Stimulated activated CD4-positive, alpha-beta T cell treated with anti-CD3 and anti-CD28 coated beads, Interleukin-2, amount 100 ng/mL, for 48 hours (primary cell): ENCODE results near the gene GLRB.
"Not testable (repeated sequence)": the region's sequence is repeated elsewhere in the genome, so short reads cannot be mapped to it uniquely, and the experiment has no call there.

Source experiments
- DNase-seq, 2 donors: peaks; one replicate each; pipeline ENCODE4 v3.0.0-alpha.2; 2020

Gene GLRB

GRCh38 chr4:157141976-157142375 is 66.0 kb downstream of the GLRB start:
- DNase-seq: no peak

DNA sequence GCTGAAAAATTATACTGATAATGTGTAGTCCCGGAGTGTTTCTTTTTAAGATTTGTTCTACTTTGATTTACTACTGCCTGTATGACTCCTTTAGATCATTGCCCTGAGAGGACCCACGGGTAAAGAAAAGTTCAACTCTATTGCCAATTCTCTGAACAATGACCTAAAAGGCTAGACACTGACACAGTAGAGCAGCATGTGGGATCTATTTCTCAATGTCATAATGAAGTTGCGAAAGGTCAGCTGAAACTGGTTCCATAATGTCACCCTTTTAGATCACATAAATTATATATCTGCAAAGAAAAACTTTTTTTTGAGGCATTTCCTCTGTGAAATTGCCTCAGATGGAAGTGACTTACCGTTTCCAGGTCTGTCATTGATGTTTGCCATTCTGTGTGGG is 67.4 kb downstream of the GLRB start:
- DNase-seq: no peak

DNA sequence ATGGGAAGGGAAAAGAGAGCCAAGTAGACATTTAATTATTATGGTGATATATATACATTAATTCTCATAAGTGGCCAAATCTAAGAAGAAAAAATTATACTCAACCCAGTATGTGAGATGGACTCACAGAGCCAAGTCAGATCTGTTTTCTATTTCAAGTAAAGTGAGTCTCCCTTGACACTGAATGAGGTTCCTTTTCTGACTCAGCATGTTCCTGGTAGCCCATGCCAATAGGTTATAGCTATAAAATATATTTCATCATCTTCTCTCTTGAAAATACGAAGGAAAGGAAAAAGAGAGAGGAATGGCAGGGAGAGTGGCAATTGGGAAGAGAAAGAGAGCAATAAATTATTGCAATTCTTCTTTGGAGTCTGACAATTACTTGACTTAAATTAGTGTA is 75.8 kb downstream of the GLRB start:
- DNase-seq: no peak

DNA sequence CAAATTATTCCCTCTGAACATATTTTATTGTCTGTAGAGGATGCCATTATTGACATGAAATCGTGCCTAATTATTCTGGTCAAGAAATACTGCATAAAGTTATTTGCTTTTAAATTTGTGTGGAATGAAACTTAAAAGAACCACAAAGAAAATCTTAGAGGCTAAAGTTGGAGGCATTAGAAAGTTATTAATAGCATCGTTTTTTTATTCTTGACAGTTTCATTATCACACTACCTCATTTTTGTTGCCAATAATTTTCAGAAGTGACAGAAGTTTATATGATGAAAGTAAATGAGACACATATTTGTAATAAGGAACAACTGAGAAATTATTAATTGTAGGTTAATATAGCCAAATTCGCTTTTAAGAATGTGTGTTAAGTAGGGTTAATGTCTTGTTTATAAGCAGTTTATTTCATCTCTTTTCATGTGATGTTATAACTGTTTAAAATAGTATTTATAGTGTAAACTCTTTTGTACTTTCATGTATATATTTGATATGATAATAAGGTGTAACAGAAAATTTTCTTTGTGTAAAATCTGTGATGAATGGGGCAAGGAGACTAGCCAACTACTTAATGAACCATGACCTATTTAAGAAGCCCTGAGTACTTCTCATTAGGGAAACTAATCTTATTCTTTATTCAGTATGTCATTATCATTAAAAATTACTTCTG is 90.1 kb downstream of the GLRB start:
- DNase-seq: no peak

DNA sequence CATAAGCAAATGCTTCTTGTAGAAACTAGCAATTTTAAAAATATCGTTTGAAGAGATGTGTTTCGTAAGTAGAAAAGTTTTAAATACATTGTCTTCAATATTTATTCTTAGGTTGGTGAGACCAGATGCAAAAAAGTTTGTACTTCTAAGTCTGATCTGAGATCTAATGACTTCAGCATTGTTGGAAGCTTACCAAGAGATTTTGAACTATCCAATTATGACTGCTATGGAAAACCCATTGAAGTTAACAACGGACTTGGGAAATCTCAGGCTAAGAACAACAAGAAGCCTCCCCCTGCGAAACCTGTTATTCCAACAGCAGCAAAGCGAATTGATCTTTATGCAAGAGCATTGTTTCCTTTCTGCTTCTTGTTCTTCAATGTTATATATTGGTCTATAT is 94.4 kb downstream of the GLRB start:
- DNase-seq: no peak

- DNase-seq: no peak
Observed at GRCh38 chr4:157172011-157172410, 96.1 kb downstream of the GLRB start.

DNA sequence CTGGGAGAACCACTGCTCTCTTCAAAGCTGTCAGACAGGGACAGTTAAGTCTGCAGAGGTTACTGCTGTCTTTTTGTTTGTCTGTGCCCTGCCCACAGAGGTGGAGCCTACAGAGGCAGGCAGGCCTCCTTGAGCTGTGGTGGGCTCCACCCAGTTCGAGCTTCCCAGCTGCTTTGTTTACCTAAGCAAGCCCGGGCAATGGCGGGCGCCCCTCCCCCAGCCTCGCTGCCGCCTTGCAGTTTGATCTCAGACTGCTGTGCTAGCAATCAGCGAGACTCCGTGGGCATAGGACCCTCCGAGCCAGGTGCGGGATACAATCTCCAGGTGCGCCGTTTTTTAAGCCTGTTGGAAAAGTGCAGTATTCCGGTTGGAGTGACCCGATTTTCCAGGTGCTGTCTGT is 104.3 kb downstream of the GLRB start:
- not testable (repeated sequence) for DNase-seq

DNA sequence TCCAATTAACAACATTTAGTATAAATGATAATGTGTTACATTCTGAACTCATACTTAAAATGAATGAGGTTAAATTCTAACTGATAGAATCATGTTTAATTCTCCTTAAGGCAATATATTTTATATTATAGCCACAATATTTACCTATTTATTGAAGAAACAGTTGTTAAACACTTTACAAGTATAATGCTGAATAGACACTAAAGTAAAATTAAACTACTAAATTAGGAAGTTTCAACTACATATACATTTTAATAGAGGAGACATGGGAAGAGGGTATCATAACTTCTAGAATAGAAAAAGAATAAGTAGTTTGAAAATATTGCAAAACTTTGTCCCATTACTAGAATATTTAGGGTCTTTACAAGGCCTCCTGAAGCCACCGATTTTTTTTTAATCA is 108.3 kb downstream of the GLRB start:
- DNase-seq: no peak

GRCh38 chr4:157185363-157185762 is 109.4 kb downstream of the GLRB start:
- no peak for DNase-seq

DNA sequence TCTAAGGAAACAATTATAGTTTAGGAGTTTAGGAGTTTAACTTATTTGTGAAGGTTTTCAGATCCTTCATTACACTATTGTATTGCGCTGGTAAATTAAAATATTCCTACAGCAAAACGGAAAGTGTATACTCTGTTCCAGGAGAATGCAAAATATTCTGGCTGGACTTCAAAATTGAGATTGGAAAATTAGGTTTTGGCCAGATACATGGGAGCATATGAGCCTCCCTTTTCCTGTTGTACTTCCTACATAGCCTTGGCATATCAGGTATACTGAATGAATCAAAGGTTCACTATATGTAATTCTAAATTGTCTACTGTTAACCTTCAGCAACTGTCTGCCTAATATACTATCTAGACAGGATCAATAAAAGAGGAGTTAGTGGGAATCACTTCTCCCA is 119.4 kb downstream of the GLRB start:
- DNase-seq: no peak

DNA sequence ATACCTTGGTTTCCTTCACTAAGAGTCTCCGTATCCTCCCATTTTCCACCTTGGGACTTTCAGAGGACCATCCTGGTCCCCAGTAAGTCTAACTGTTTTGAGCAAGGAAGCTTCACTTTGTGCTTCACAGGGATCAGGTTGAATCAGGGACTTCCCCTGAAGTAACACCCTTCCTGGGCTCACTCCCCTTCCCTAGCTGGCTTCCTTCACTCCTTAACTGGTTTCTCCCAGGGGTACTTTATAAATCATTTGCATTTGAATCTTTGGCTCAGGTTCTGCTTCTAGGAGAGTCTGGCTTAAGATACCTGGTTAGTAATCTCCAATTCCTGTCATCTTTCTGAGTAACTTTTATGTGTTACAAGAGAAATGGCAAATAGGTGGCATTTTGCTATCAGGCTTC is 120.1 kb downstream of the GLRB start:
- DNase-seq: no peak

DNA sequence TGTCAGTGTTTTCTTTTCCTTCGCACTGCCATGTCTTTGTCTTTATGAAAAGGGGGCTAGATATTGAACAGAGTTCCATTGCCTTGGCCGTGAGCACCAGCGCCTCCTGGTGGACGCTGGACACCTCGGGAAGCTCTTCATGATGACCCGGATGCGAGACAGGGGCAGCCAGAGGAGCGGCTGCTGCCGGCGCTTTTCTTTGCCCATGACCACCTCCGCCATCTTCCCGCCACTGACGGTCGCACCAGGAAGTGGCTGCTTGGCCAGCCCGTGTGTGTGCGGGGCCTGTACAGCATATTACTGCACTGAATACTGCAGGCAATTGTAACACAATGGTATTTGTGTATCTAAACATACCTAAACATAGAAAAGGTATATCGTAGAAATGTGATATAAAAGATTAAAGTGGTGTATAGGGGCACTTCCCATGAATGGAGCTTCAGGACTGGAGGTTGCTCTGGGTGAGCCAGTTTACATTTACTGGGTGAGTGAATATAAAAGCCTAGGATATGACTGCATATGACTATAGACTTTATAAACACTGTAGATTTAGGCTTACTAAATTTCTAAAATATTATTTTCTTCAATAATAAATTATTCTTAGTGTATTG is 128.8 kb downstream of the GLRB start:
- DNase-seq: peak; percentile 13 to 21

DNA sequence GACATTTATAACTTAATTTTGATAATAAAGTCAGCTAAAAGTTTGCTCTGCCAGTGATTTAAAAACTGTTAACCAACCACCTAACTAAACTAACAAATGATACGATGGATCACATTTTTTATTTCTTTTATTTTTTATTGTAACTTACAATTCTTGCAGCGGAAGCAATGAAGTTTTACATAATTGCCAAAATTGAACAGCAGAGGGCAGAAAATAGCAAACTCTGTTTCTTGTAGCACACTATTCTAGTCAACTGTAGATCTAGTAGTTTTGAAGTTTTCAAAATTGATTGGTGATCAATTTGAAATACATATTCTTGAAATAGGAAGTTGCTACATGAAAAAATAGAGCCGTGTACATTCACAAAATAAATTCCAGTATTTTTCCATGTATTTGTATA is 141.8 kb downstream of the GLRB start:
- no peak for DNase-seq

DNA sequence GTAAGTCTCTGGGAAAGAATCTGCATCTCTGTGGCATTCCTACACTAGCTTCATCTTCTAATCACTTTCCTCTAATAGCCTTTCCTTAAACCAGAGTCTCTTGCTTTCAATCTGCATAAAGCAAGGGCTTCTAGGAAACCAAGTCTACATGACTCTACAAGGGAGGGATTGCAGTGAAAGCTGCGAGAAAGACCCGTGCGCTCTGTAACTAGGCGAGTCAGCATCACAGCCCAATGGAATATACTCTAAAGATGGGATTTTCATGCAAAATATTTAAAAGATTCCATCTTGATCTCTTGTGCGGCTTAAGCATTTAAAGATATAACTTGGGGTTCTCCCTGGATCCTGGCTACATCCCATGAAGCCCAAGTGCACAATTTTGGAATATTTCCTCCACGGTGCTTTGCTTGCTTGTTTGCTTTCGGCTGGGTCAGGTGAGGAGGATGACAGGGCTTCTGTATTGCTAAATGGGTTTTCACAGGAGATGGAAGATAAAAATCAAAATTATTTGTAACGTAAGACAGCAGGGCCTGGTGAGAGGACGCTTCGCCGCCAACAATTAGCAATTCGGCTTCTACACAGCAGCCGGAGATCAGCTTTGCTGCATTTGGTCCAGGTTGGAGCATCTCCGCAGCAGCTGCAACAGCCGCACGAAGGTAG is 143.9 kb downstream of the GLRB start:
- no peak for DNase-seq

GRCh38 chr4:157220371-157220881 is 144.5 kb downstream of the GLRB start, which contains the start of gene GRIA2:
GRIA2 (plus strand) TSS chr4:157220728; CDS start chr4:157221043, 315 bp downstream.
- peak in 1 of 2 donors; percentile 11 for DNase-seq

GRCh38 chr4:157221426-157221894 is 145.5 kb downstream of the GLRB start:
- no peak for DNase-seq
